GM12878 (cell line): ENCODE measurements around the gene VDR.

Source experiments
- BACH1 ChIP-seq: fragments of 450-650 bp; IDR thresholded peaks from 2 replicates; pipeline ENCODE4 v1.6.1; 2017; ENCODE audit warnings: mild to moderate bottlenecking, borderline replicate concordance
- CREM ChIP-seq: IDR thresholded peaks from 2 replicates; pipeline ENCODE4 v1.6.1; 2014; ENCODE audit warnings: antibody characterized with exemption, low read depth
- CTCF ChIP-seq, 3 experiments: IDR thresholded peaks in 2 of 3; conservative IDR thresholded peaks in 1 of 3; 2 replicates each; pipeline ENCODE4 v1.5.1; 2011; ENCODE audit warnings: low read depth in 3 of 3, low read length in 3 of 3, mild to moderate bottlenecking in 3 of 3, control low read depth in 2 of 3, moderate library complexity in 2 of 3, inconsistent platforms in 1 of 3, mixed read lengths in 1 of 3; ENCODE audit not compliant: control insufficient read depth in 2 of 3, insufficient read depth in 1 of 3; ENCODE audit errors: extremely low read depth in 1 of 3
- EZH2 ChIP-seq: IDR thresholded peaks from 2 replicates; pipeline ENCODE4 v1.6.1; 2012; ENCODE audit warnings: low read depth, mild to moderate bottlenecking, control low read depth, inconsistent platforms, low read length, borderline replicate concordance; ENCODE audit not compliant: control insufficient read depth
- USF2 ChIP-seq: IDR thresholded peaks from 2 replicates; pipeline ENCODE4 v1.6.1; 2011; ENCODE audit warnings: low read depth, low read length, improper control_type of control experiment, borderline replicate concordance

- TF ChIP-seq CTCF (IDR thresholded peaks at IDR 0.05 in 2 of 3, conservative IDR thresholded peaks at IDR 0.05 in 1 of 3; ENCODE audit: control insufficient read depth in 2 of 3, extremely low read depth in 1 of 3, insufficient read depth in 1 of 3, low read depth in 3 of 3, low read length in 3 of 3) (no peak), USF2 (no peak), EZH2 (no peak), BACH1 (no peak), CREM (no peak)
These were observed 46.1 kb downstream of the VDR start for GRCh38 chr12:47858511-47859266.
